Stimulated activated CD4-positive, alpha-beta T cell treated with anti-CD3 and anti-CD28 coated beads, Interleukin-4, amount 100 ng/mL, for 1 hour (primary cell): Measurements from ENCODE around the gene GALNTL6.
"Not testable (repeated sequence)": the region's sequence is repeated elsewhere in the genome, so short reads cannot be mapped to it uniquely, and the experiment has no call there.

ENCODE experiments used
- DNase-seq: peaks from one replicate; pipeline ENCODE4 v3.0.0-alpha.2; 2020

GALNTL6 gene

GRCh38 chr4:172686021-172686420 lies 872.8 kb downstream of the GALNTL6 start:
- no peak for DNase-seq

- DNase-seq = no peak
These were observed 875.3 kb downstream of the GALNTL6 start for GRCh38 chr4:172688534-172688933.

GRCh38 chr4:172691552-172691951 lies 878.3 kb downstream of the GALNTL6 start:
- DNase-seq = no peak

- no peak for DNase-seq
These were observed 879.5 kb downstream of the GALNTL6 start for GRCh38 chr4:172692701-172693100.

GRCh38 chr4:172698256-172698655 lies 885.1 kb downstream of the GALNTL6 start:
- DNase-seq = no peak

GRCh38 chr4:172705565-172705964 lies 892.4 kb downstream of the GALNTL6 start:
- DNase-seq = no peak

- DNase-seq = no peak
These were observed 892.8 kb downstream of the GALNTL6 start for GRCh38 chr4:172706000-172706399.

GRCh38 chr4:172707622-172708021 lies 894.4 kb downstream of the GALNTL6 start:
- DNase-seq = no peak

GRCh38 chr4:172708184-172708583 lies 895.0 kb downstream of the GALNTL6 start:
- no peak for DNase-seq

GRCh38 chr4:172709376-172709775 lies 896.2 kb downstream of the GALNTL6 start:
- no peak for DNase-seq

- DNase-seq = no peak
These were observed 903.1 kb downstream of the GALNTL6 start for GRCh38 chr4:172716291-172716690.

GRCh38 chr4:172721659-172722058 lies 908.5 kb downstream of the GALNTL6 start:
- no peak for DNase-seq

GRCh38 chr4:172725581-172725980 lies 912.4 kb downstream of the GALNTL6 start:
- DNase-seq = no peak

GRCh38 chr4:172726001-172726423 lies 912.8 kb downstream of the GALNTL6 start:
- no peak for DNase-seq

- DNase-seq = no peak
These were observed 914.4 kb downstream of the GALNTL6 start for GRCh38 chr4:172727631-172728030.

GRCh38 chr4:172733645-172734044 lies 920.4 kb downstream of the GALNTL6 start:
- DNase-seq = not testable (repeated sequence)

- DNase-seq = no peak
These were observed 921.4 kb downstream of the GALNTL6 start for GRCh38 chr4:172734555-172734954.

- DNase-seq = no peak
These were observed 922.8 kb downstream of the GALNTL6 start for GRCh38 chr4:172736046-172736445.

- DNase-seq = no peak
These were observed 927.2 kb downstream of the GALNTL6 start for GRCh38 chr4:172740434-172740833.

- no peak for DNase-seq
These were observed 937.7 kb downstream of the GALNTL6 start for GRCh38 chr4:172750910-172751309.

GRCh38 chr4:172751550-172751949 lies 938.3 kb downstream of the GALNTL6 start:
- no peak for DNase-seq

GRCh38 chr4:172758586-172759340 lies 945.6 kb downstream of the GALNTL6 start:
- DNase-seq = no peak

GRCh38 chr4:172760512-172760911 lies 947.3 kb downstream of the GALNTL6 start:
- DNase-seq = no peak

- no peak for DNase-seq
These were observed 949.7 kb downstream of the GALNTL6 start for GRCh38 chr4:172762895-172763294.

- no peak for DNase-seq
These were observed 957.6 kb downstream of the GALNTL6 start for GRCh38 chr4:172770787-172771186.
